ENCODE data around the gene ZNF605.
"Not testable (repeated sequence)": the region's sequence is repeated elsewhere in the genome, so short reads cannot be mapped to it uniquely, and the experiment has no call there.

Gene ZNF605

GRCh38 chr12:132940071-132940719 lies 15.9 kb downstream of the ZNF605 start:
- no peak for DNase-seq
- H3K4me3 ChIP-seq (ENCODE audit: low read length): no peak overlapping the region
- H3K9me3 ChIP-seq (replicated peaks; ENCODE audit: insufficient read depth, low read length): no peaks in the 10 kb centered on the region
- H3K27ac ChIP-seq (ENCODE audit: low read length): no peak overlapping the region
- no peaks in the 10 kb centered on the region for H3K79me2 ChIP-seq (ENCODE audit: low read length)
- no peaks in the 10 kb centered on the region for H3K36me3 ChIP-seq (replicated peaks; ENCODE audit: insufficient read depth, low read length)
- no peaks in the 10 kb centered on the region for H3K9me2 ChIP-seq (replicated peaks; ENCODE audit: insufficient read depth, low read length)
- no peaks in the 10 kb centered on the region for H4K20me1 ChIP-seq (ENCODE audit: insufficient read depth, low read length)
- no peak overlapping the region for H3K9ac ChIP-seq (ENCODE audit: low read length)
- no peak overlapping the region for H3K4me2 ChIP-seq (ENCODE audit: low read depth, low read length)
- no peak overlapping the region for H2AFZ ChIP-seq (ENCODE audit: low read length)
- TF ChIP-seq EZH2 (optimal IDR thresholded peaks at IDR 0.05; ENCODE audit: low read depth, low read length) (no peak), CTCF (IDR thresholded peaks at IDR 0.05; ENCODE audit: low read length) (no peak), EZH2phosphoT487 (IDR thresholded peaks at IDR 0.05; ENCODE audit: low read length) (no peak)
- H3K4me1 ChIP-seq (ENCODE audit: low read length): no peaks in the 10 kb centered on the region
- H3K27me3 ChIP-seq (replicated peaks; ENCODE audit: insufficient read depth, low read length): no peaks in the 10 kb centered on the region
- H3F3A ChIP-seq (ENCODE audit: insufficient read depth, low read length): no peaks in the 10 kb centered on the region

GRCh38 chr12:132938807-132939206 lies 17.3 kb downstream of the ZNF605 start:
- H3F3A ChIP-seq (ENCODE audit: insufficient read depth, low read length); H3K4me1 ChIP-seq (ENCODE audit: low read length); H2AFZ ChIP-seq (ENCODE audit: low read length); H3K36me3 ChIP-seq (replicated peaks; ENCODE audit: insufficient read depth, low read length); H3K27ac ChIP-seq (ENCODE audit: low read length); H3K9me2 ChIP-seq (replicated peaks; ENCODE audit: insufficient read depth, low read length); H3K27me3 ChIP-seq (replicated peaks; ENCODE audit: insufficient read depth, low read length); H3K4me3 ChIP-seq (ENCODE audit: low read length); H3K9ac ChIP-seq (ENCODE audit: low read length); H3K4me2 ChIP-seq (ENCODE audit: low read depth, low read length); H3K9me3 ChIP-seq (replicated peaks; ENCODE audit: insufficient read depth, low read length); DNase-seq; H4K20me1 ChIP-seq (ENCODE audit: insufficient read depth, low read length); H3K79me2 ChIP-seq (ENCODE audit: low read length): not testable (repeated sequence)

- no peak for DNase-seq
- Histone ChIP-seq H3F3A (ENCODE audit: insufficient read depth, low read length) (no peaks in the 10 kb centered on the region), H3K9me3 (replicated peaks; ENCODE audit: insufficient read depth, low read length) (no peaks in the 10 kb centered on the region), H3K9me2 (replicated peaks; ENCODE audit: insufficient read depth, low read length) (no peaks in the 10 kb centered on the region), H3K4me2 (ENCODE audit: low read depth, low read length) (no peak overlapping the region), H3K36me3 (replicated peaks; ENCODE audit: insufficient read depth, low read length) (no peaks in the 10 kb centered on the region), H4K20me1 (ENCODE audit: insufficient read depth, low read length) (no peaks in the 10 kb centered on the region), H3K9ac (ENCODE audit: low read length) (no peak overlapping the region), H2AFZ (ENCODE audit: low read length) (no peak overlapping the region), H3K27ac (ENCODE audit: low read length) (no peak overlapping the region), H3K27me3 (replicated peaks; ENCODE audit: insufficient read depth, low read length) (no peaks in the 10 kb centered on the region), H3K4me3 (ENCODE audit: low read length) (no peak overlapping the region), H3K79me2 (ENCODE audit: low read length) (no peaks in the 10 kb centered on the region), H3K4me1 (ENCODE audit: low read length) (no peaks in the 10 kb centered on the region)
- no peak for TF ChIP-seq EZH2 (optimal IDR thresholded peaks at IDR 0.05; ENCODE audit: low read depth, low read length)
- TF ChIP-seq EZH2phosphoT487 (IDR thresholded peaks at IDR 0.05; ENCODE audit: low read length): no peak
- no peak for TF ChIP-seq CTCF (IDR thresholded peaks at IDR 0.05; ENCODE audit: low read length)
Measured at GRCh38 chr12:132937476-132937875, 18.6 kb downstream of the ZNF605 start.

- H3K79me2 ChIP-seq (ENCODE audit: low read length); H3K9ac ChIP-seq (ENCODE audit: low read length); H3K27ac ChIP-seq (ENCODE audit: low read length); H3K9me2 ChIP-seq (replicated peaks; ENCODE audit: insufficient read depth, low read length); H3K36me3 ChIP-seq (replicated peaks; ENCODE audit: insufficient read depth, low read length); H3K4me1 ChIP-seq (ENCODE audit: low read length); H2AFZ ChIP-seq (ENCODE audit: low read length); H3F3A ChIP-seq (ENCODE audit: insufficient read depth, low read length); DNase-seq; H4K20me1 ChIP-seq (ENCODE audit: insufficient read depth, low read length); H3K27me3 ChIP-seq (replicated peaks; ENCODE audit: insufficient read depth, low read length); H3K9me3 ChIP-seq (replicated peaks; ENCODE audit: insufficient read depth, low read length); H3K4me3 ChIP-seq (ENCODE audit: low read length); H3K4me2 ChIP-seq (ENCODE audit: low read depth, low read length): not testable (repeated sequence)
Measured at GRCh38 chr12:132936921-132937320, 19.2 kb downstream of the ZNF605 start.

Data from MM.1S (cell line).